OCI-LY3 (cell line): ENCODE data around the gene RAI1.

ENCODE experiments used
- CTCF ChIP-seq: fragments of 200-600, 300-600 bp; sonication (generic); IDR thresholded peaks from 2 replicates; pipeline ENCODE4 v1.5.1; 2014; ENCODE audit warnings: antibody characterized with exemption, low read length, low read depth
- EZH2phosphoT487 ChIP-seq: fragments of 200-600 bp; shearing (Covaris generic); IDR thresholded peaks from 2 replicates; pipeline ENCODE4 v1.6.1; 2018; ENCODE audit warnings: antibody characterized with exemption, mixed run types, low read depth

DNA sequence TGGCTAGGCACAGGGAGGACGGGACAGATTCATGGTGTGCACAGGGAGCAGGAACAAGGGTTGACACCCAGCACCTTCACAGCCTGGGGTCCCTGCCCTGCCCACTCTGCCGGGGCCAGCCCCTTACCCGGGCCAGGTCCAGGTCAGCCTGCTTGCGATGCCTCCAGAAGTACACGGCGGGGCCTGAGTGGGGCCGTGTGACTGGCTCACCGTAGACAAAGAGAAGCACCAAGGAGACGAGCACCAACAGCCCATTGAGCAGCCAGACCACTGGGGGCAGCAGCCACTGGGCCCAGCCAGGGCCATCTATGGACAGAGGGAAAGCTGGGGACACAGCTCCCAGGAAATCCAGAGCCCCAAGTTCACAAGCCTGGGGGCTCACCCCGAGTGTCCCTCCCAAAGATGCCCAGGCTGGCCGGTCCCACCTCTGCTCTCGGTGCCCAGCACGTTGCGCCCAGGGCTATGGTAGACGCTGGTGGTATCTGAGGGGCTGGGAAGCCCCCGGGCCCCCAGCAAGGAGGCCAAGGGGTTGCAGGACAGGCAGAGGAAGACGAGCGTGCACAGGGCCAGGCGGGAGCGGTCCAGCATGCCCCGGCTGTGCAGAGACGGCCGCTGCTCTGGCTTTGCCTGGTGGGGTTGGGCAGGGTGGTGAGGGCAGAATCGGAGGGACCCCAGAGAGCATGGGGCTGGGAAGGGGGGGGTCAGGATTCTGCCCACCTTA is 135.7 kb downstream of the RAI1 start:
- TF ChIP-seq CTCF (no peak), EZH2phosphoT487 (no peak)
